ENCODE data around the gene GRIN1.
A peak's percentile ranks its signal among the peaks of the same experiment; 100 is the strongest.
"Not testable (repeated sequence)": the region's sequence is repeated elsewhere in the genome, so short reads cannot be mapped to it uniquely, and the experiment has no call there.

Gene GRIN1

GRCh38 chr9:137123468-137123837, 15.5 kb upstream of the GRIN1 start:
- Histone ChIP-seq H3K36me3 (ENCODE audit: control insufficient read depth, insufficient read depth, low read length) (no peaks in the 10 kb centered on the region), H3K4me3 (replicated peaks; ENCODE audit: low read depth, low read length) (no peak overlapping the region; the same call in 1 of the 2 replicates), H3K27me3 (replicated peaks; ENCODE audit: control insufficient read depth, insufficient read depth, low read length) (no peaks in the 10 kb centered on the region)
- no peak for TF ChIP-seq CTCF (IDR thresholded peaks at IDR 0.05; ENCODE audit: insufficient read depth, low read length, poor library complexity, severe bottlenecking)
- no peak for DNase-seq (ENCODE audit: extremely low read depth, insufficient read length)

GRCh38 chr9:137123952-137124462, 14.9 kb upstream of the GRIN1 start:
- DNase-seq (ENCODE audit: extremely low read depth, insufficient read length); H3K36me3 ChIP-seq (ENCODE audit: control insufficient read depth, insufficient read depth, low read length); H3K4me3 ChIP-seq (replicated peaks; ENCODE audit: low read depth, low read length); H3K27me3 ChIP-seq (replicated peaks; ENCODE audit: control insufficient read depth, insufficient read depth, low read length): not testable (repeated sequence)

GRCh38 chr9:137126786-137127185, 12.2 kb upstream of the GRIN1 start:
- no peak for TF ChIP-seq CTCF (IDR thresholded peaks at IDR 0.05; ENCODE audit: insufficient read depth, low read length, poor library complexity, severe bottlenecking)
- no peak for DNase-seq (ENCODE audit: extremely low read depth, insufficient read length)
- H3K4me3 ChIP-seq (replicated peaks; ENCODE audit: low read depth, low read length): peak overlapping the region; percentile 82
- H3K36me3 ChIP-seq (ENCODE audit: control insufficient read depth, insufficient read depth, low read length): no peaks in the 10 kb centered on the region
- no peaks in the 10 kb centered on the region for H3K27me3 ChIP-seq (replicated peaks; ENCODE audit: control insufficient read depth, insufficient read depth, low read length)

GRCh38 chr9:137127301-137128157, 11.4 kb upstream of the GRIN1 start:
- Histone ChIP-seq H3K4me3 (replicated peaks; ENCODE audit: low read depth, low read length) (peak overlapping the region; percentile 82), H3K27me3 (replicated peaks; ENCODE audit: control insufficient read depth, insufficient read depth, low read length) (no peaks in the 10 kb centered on the region), H3K36me3 (ENCODE audit: control insufficient read depth, insufficient read depth, low read length) (no peaks in the 10 kb centered on the region)
- TF ChIP-seq CTCF (IDR thresholded peaks at IDR 0.05; ENCODE audit: insufficient read depth, low read length, poor library complexity, severe bottlenecking): no peak
- DNase-seq (ENCODE audit: extremely low read depth, insufficient read length): no peak

GRCh38 chr9:137128158-137128861, 10.6 kb upstream of the GRIN1 start:
- Histone ChIP-seq H3K4me3 (replicated peaks; ENCODE audit: low read depth, low read length) (peak overlapping the region; percentile 82), H3K27me3 (replicated peaks; ENCODE audit: control insufficient read depth, insufficient read depth, low read length) (no peaks in the 10 kb centered on the region), H3K36me3 (ENCODE audit: control insufficient read depth, insufficient read depth, low read length) (no peaks in the 10 kb centered on the region)
- DNase-seq (ENCODE audit: extremely low read depth, insufficient read length): peak; percentile 28
- TF ChIP-seq CTCF (IDR thresholded peaks at IDR 0.05; ENCODE audit: insufficient read depth, low read length, poor library complexity, severe bottlenecking): no peak

GRCh38 chr9:137128862-137129455, 10.0 kb upstream of the GRIN1 start:
- no peaks in the 10 kb centered on the region for H3K36me3 ChIP-seq (ENCODE audit: control insufficient read depth, insufficient read depth, low read length)
- DNase-seq (ENCODE audit: extremely low read depth, insufficient read length): peak; percentile 48
- peak overlapping the region; percentile 82 for H3K4me3 ChIP-seq (replicated peaks; ENCODE audit: low read depth, low read length)
- no peaks in the 10 kb centered on the region for H3K27me3 ChIP-seq (replicated peaks; ENCODE audit: control insufficient read depth, insufficient read depth, low read length)
- no peak for TF ChIP-seq CTCF (IDR thresholded peaks at IDR 0.05; ENCODE audit: insufficient read depth, low read length, poor library complexity, severe bottlenecking)
